Stimulated activated CD4-positive, alpha-beta T cell treated with anti-CD3 and anti-CD28 coated beads, Interleukin-4, amount 100 ng/mL, for 1 hour (primary cell): ENCODE measurements around the gene KIF13A.
A peak's percentile ranks its signal among the peaks of the same experiment; 100 is the strongest.
"Not testable (repeated sequence)": the region's sequence is repeated elsewhere in the genome, so short reads cannot be mapped to it uniquely, and the experiment has no call there.

Experiments
- DNase-seq: peaks from one replicate; pipeline ENCODE4 v3.0.0-alpha.2; 2020

The KIF13A gene

DNA sequence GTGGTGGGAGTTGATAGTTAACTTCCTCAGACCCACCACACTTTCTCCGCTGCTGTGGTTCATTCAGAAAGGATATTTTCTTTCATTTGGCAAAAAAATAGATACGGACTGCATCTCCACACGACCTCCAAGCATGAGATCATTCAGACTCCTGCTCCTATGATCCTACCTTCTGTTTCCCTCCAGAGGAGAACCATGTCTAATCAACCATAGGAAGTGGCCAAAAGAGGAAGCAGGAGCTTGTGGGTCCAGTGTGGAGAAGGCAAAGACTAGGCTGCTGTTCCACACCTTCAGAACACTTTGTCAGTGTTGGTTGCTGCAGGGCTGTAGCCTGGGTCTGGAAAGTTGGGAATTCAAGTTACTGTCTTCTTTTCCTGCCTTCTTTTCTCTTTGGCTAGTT is 10.6 kb upstream of the KIF13A start:
- no peak for DNase-seq

DNA sequence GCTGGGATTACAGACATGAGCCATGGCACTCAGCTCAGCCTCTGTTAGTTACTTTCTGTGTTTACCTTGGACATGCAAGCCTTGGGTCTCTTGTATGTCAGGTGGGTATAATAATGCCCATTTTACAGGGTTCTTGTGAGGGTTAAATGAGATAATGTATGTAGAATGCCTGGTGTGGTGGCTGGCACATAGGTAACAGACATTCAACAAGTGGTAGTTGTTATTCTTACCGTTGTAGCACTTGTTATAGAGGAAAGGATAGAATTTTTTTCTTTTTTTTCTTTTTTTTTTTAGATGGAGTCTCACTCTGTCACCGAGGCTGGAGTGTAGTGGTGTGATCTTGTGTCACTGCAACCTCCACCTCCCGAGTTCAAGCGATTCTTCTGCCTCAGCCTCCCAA is 8.0 kb upstream of the KIF13A start:
- no peak for DNase-seq

GRCh38 chr6:17994019-17994418 is 6.6 kb upstream of the KIF13A start:
- DNase-seq = no peak

- no peak for DNase-seq
Observed at GRCh38 chr6:17988422-17988944, 1.0 kb upstream of the KIF13A start.

DNA sequence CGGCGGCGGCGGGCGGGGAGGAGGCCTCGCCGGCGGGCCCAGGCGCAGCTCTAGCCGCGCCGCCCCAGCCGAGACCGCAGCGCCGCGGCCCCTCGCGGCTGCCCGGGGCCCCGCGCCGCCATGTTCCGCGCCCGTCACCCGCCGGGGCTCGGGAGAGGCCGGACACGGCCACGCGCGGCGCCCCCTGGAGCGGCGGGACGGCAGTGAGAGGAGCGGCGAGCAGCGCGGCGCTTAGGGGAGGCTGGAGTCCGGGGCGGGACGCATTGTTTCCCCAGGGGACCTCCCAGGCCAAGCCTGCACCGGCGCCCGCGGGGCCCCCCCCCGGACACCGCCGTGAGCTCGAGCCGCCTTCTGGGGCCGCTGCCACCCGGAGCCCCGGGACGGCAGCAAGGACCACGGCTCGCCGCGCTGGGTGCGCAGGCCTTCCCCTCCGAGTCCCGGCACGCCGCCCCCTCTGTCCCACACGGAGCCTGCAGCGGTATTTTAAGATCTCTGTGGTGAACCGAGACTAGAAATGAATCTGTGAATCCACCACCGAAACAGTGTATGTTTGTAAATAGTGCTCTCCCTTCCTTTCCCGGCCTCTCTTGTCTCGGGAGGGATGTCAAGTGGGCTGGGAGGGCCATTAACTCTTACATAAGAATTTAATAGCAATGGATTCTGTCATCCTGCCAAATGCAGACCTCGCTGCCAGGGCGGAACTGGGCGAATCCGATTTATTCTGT is 424 bp upstream of the KIF13A start:
- peak; percentile 32 for DNase-seq

DNA sequence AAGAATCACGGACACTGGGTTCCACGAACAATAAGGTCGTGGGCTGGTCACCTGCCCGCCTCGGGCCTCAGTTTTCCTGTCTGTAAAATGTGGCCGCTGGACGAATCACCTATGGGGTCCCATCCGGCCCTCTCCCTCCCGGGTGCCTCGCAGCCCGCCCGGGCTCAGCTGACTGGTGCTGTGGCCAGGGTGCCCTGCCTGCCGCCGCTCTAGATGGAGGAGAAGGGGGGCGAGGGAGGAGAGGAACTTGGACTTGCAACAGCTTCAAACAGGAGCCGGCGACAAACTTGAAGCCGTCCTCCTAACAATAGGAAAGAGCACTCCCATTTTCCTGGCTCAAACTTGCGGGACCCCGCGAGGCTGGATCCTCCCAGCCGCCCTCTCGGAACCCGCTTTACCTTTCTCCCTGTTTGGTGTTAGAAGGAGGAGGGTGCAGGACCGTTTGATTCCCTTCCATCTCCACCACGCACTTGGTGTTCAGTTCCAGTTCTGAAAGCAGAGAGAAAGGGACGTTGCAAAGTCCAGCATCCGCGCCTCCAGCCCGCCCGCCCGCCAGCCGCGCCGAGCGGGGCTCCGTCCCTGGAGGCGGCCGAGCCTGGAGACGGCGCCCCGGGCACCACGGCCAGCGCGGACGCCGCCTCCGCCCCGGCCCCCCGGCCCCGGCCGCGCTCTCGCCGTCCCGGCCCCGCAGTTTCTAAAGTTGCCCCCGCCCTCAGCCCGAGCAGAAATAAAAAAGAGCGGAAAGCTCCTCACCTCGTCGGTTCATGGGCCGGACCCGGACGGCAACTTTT is 584 bp downstream of the KIF13A start:
- no peak for DNase-seq

- no peak for DNase-seq
Observed at GRCh38 chr6:17985934-17986655, 1.3 kb downstream of the KIF13A start.

DNA sequence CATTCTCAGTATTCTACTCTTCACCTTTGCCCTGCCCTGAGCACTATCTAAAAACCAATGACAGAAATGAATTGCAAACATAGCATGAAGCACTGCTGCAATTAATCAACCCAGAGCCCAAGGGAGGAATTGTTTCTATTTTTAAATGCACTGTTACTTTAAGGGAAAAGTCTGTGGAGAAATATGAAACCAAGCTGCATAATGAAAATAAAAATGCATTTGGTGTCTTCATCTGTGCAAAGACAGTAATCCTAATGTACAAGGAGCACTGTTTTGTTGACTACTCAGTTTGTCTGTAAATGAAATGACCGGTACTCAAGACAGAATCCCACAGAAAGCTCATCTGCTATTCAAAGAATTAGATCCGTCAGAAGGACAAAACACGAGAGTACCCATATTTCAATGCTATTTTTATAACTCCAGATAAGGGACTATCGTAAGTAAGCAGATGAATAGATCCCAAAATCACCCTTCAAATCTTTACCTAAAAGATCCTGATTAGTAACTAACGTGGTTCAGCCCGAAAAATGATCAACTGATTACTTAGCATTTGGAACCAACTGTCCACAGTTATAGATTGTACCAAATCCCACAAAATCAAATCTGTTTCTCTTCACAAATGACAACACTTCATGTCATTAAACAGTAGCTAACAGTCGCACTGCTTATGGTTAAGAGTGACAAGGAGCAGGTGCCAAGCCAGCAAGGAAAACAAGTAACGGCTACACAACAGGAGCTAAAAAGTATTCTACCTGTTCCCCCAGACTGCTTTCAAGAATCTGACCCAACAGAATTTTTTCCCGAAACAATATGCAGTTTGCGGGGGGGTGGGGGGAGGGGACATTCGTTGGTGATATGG is 2.4 kb downstream of the KIF13A start:
- DNase-seq = no peak

GRCh38 chr6:17984399-17984798 is 3.0 kb downstream of the KIF13A start:
- no peak for DNase-seq

- no peak for DNase-seq
Observed at GRCh38 chr6:17983730-17984129, 3.7 kb downstream of the KIF13A start.

- DNase-seq = no peak
Observed at GRCh38 chr6:17980329-17980728, 7.1 kb downstream of the KIF13A start.

GRCh38 chr6:17979479-17979878 is 8.0 kb downstream of the KIF13A start:
- no peak for DNase-seq

- DNase-seq = not testable (repeated sequence)
Observed at GRCh38 chr6:17976258-17976657, 11.2 kb downstream of the KIF13A start.

GRCh38 chr6:17974570-17975368 is 12.7 kb downstream of the KIF13A start:
- no peak for DNase-seq

DNA sequence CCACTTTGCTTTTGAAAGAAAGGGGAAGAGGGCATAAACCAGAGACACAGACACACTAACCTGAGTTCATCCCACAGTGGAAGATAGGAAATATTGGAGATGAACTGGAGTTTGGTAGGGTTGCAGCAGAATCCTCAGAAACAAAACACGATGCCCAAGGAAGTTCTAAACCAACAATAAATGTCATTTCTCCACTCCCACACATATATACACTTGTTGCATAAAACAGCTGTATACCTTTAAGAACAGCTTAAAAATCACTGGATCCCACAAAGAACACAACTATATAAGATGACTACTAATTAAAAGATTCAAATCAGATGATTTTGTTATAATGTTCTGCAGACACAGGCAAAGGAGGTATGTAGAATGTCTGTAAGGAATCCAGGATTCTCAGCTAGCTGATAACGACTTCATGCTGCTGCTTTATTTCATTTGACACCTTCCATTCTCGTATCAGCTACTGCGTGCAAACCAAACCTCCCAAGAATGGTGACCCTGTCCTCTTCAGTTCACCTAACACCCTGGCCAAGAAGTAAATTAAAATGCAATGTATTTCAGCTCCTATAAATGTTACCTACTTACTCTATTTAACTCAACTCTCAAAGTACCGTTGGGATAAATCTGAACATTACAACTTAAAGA is 14.3 kb downstream of the KIF13A start:
- DNase-seq = no peak

- DNase-seq = no peak
Observed at GRCh38 chr6:17972074-17972952, 15.1 kb downstream of the KIF13A start.

- no peak for DNase-seq
Observed at GRCh38 chr6:17971128-17972073, 16.0 kb downstream of the KIF13A start.

DNA sequence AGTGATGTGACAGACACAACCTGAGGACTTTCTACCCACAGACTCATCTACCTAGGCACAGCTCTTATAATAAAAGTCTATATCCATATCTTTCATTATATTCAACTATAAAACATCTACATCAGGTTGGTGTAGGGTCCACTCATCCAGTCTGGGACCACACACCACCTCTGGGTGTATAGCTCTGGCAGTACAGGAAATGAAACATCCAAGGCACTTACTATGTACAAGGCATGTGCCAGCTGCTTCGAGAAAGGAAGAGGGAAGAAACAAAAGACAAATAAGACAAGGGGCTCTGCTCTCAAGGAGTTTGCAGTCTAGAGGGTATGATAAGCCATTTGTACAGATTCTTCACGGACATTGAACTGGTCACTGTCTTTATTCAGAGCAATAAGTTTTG is 18.6 kb downstream of the KIF13A start:
- no peak for DNase-seq
